GM12878 (cell line): Measurements from ENCODE around the gene TMEM86B.

Experiments used
- ATF7 ChIP-seq: fragments of 450-650 bp; IDR thresholded peaks from 2 replicates; pipeline ENCODE4 v1.6.1; 2016; ENCODE audit warnings: low read depth, mild to moderate bottlenecking
- EP300 ChIP-seq, 2 experiments: fragments of 150-350 bp in 1 of 2; IDR thresholded peaks; 2 replicates each; pipeline ENCODE4 v1.6.1; 2011 to 2012; ENCODE audit warnings: low read depth in 2 of 2, low read length in 2 of 2, borderline replicate concordance in 1 of 2, improper control_type of control experiment in 1 of 2, inconsistent platforms in 1 of 2; ENCODE audit not compliant: control insufficient read depth in 1 of 2
- ESRRA ChIP-seq: IDR thresholded peaks from 2 replicates; pipeline ENCODE4 v1.6.1; 2012; ENCODE audit warnings: mild to moderate bottlenecking, low read length, improper control_type of control experiment
- JUNB ChIP-seq: IDR thresholded peaks from 2 replicates; pipeline ENCODE4 v1.6.1; 2016; ENCODE audit warnings: antibody characterized with exemption, mild to moderate bottlenecking
- PAX5 ChIP-seq: IDR thresholded peaks from 2 replicates; pipeline ENCODE4 v1.6.1; 2011; ENCODE audit warnings: low read depth, low read length, borderline replicate concordance
- RCOR1 ChIP-seq: conservative IDR thresholded peaks from 2 replicates; pipeline ENCODE4 v1.6.1; 2012; ENCODE audit warnings: low read depth, low read length, improper control_type of control experiment
- TBL1XR1 ChIP-seq: IDR thresholded peaks from 2 replicates; pipeline ENCODE4 v1.6.1; 2012; ENCODE audit warnings: low read depth, low read length, improper control_type of control experiment
- YY1 ChIP-seq: IDR thresholded peaks from 2 replicates; pipeline ENCODE4 v1.6.1; 2011; ENCODE audit warnings: low read depth, mild to moderate bottlenecking, low read length
- ZNF24 ChIP-seq: fragments of 450-650 bp; IDR thresholded peaks from 2 replicates; pipeline ENCODE4 v1.6.1; 2017; ENCODE audit warnings: antibody characterized with exemption, mild to moderate bottlenecking
- ZNF274 ChIP-seq: IDR thresholded peaks from one replicate; pipeline ENCODE4 v1.8.0; 2011; ENCODE audit not compliant: insufficient read length, insufficient read depth
- TF ChIP-seq, protein P1 (sequence below), 3 experiments: IDR thresholded peaks in 2 of 3; conservative IDR thresholded peaks in 1 of 3; 2 replicates each; pipeline ENCODE4 v1.5.1; 2011; ENCODE audit warnings: low read depth in 3 of 3, low read length in 3 of 3, mild to moderate bottlenecking in 3 of 3, control low read depth in 2 of 3, moderate library complexity in 2 of 3, inconsistent platforms in 1 of 3, mixed read lengths in 1 of 3; ENCODE audit not compliant: control insufficient read depth in 2 of 3, insufficient read depth in 1 of 3; ENCODE audit errors: extremely low read depth in 1 of 3
- TF ChIP-seq, protein P2 (sequence below): IDR thresholded peaks from 2 replicates; pipeline ENCODE4 v1.6.1; 2011; ENCODE audit warnings: low read depth, low read length, improper control_type of control experiment, borderline replicate concordance
- TF ChIP-seq, protein P3 (sequence below): fragments of 450-650 bp; IDR thresholded peaks from 2 replicates; pipeline ENCODE4 v1.6.1; 2018; ENCODE audit warnings: mild to moderate bottlenecking, low read depth, moderate library complexity; ENCODE audit not compliant: partially characterized antibody

DNA sequence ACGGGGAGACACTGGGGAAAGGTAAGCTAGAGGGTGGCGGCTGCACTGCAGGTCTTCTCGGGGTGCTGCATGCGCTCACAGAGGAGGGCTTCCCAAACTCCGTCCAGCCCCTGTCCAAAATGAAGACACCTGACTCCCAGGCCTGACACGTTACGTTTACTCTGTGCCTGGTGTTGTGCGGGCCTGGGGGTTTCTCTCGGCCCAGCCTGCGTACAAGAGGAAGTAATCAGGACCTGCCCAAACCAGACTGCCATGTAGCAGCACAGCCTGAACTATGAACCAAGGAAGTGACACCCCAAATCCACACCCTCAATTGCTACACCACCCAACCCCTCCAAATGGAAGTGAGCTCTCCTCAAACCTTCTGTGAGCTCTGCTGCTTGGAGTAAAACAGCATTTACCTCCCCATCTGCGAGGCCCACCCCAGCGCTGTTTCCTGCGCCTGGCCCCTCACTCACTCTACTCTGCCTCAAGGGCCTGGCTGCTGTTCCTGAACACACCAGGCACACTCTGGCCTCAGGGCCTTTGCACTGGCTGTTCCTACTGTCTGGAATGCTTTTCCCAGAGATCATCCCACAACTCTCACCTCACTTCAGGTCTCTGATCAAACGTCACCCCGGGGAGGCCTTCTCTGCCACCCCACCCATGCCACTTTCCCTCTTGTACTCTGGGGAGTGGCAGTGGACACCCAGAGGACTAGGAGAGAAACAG lies 48.3 kb upstream of the TMEM86B start:
- TF ChIP-seq EP300 (IDR thresholded peaks at IDR 0.05; ENCODE audit: borderline replicate concordance in 1 of 2, control insufficient read depth in 1 of 2, low read depth in 2 of 2, low read length in 2 of 2) = no peak
- TF ChIP-seq, protein P1, sequence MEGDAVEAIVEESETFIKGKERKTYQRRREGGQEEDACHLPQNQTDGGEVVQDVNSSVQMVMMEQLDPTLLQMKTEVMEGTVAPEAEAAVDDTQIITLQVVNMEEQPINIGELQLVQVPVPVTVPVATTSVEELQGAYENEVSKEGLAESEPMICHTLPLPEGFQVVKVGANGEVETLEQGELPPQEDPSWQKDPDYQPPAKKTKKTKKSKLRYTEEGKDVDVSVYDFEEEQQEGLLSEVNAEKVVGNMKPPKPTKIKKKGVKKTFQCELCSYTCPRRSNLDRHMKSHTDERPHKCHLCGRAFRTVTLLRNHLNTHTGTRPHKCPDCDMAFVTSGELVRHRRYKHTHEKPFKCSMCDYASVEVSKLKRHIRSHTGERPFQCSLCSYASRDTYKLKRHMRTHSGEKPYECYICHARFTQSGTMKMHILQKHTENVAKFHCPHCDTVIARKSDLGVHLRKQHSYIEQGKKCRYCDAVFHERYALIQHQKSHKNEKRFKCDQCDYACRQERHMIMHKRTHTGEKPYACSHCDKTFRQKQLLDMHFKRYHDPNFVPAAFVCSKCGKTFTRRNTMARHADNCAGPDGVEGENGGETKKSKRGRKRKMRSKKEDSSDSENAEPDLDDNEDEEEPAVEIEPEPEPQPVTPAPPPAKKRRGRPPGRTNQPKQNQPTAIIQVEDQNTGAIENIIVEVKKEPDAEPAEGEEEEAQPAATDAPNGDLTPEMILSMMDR (IDR thresholded peaks at IDR 0.05 in 2 of 3, conservative IDR thresholded peaks at IDR 0.05 in 1 of 3; ENCODE audit: control insufficient read depth in 2 of 3, extremely low read depth in 1 of 3, insufficient read depth in 1 of 3, low read depth in 3 of 3, low read length in 3 of 3) = no peak
- TF ChIP-seq ESRRA = no peak
- no peak for TF ChIP-seq ZNF24
- TF ChIP-seq YY1 = no peak
- no peak for TF ChIP-seq TBL1XR1
- no peak for TF ChIP-seq JUNB
- TF ChIP-seq, protein P2, sequence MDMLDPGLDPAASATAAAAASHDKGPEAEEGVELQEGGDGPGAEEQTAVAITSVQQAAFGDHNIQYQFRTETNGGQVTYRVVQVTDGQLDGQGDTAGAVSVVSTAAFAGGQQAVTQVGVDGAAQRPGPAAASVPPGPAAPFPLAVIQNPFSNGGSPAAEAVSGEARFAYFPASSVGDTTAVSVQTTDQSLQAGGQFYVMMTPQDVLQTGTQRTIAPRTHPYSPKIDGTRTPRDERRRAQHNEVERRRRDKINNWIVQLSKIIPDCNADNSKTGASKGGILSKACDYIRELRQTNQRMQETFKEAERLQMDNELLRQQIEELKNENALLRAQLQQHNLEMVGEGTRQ = no peak
- TF ChIP-seq, protein P3, sequence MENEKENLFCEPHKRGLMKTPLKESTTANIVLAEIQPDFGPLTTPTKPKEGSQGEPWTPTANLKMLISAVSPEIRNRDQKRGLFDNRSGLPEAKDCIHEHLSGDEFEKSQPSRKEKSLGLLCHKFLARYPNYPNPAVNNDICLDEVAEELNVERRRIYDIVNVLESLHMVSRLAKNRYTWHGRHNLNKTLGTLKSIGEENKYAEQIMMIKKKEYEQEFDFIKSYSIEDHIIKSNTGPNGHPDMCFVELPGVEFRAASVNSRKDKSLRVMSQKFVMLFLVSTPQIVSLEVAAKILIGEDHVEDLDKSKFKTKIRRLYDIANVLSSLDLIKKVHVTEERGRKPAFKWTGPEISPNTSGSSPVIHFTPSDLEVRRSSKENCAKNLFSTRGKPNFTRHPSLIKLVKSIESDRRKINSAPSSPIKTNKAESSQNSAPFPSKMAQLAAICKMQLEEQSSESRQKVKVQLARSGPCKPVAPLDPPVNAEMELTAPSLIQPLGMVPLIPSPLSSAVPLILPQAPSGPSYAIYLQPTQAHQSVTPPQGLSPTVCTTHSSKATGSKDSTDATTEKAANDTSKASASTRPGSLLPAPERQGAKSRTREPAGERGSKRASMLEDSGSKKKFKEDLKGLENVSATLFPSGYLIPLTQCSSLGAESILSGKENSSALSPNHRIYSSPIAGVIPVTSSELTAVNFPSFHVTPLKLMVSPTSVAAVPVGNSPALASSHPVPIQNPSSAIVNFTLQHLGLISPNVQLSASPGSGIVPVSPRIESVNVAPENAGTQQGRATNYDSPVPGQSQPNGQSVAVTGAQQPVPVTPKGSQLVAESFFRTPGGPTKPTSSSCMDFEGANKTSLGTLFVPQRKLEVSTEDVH = no peak
- TF ChIP-seq ATF7 = no peak
- TF ChIP-seq PAX5 = no peak
- TF ChIP-seq RCOR1 = no peak
- no peak for TF ChIP-seq ZNF274
